Measurements from ENCODE around the gene DDIT3.
"Not testable (repeated sequence)": the region's sequence is repeated elsewhere in the genome, so short reads cannot be mapped to it uniquely, and the experiment has no call there.

The DDIT3 gene, protein sequence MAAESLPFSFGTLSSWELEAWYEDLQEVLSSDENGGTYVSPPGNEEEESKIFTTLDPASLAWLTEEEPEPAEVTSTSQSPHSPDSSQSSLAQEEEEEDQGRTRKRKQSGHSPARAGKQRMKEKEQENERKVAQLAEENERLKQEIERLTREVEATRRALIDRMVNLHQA

DNA sequence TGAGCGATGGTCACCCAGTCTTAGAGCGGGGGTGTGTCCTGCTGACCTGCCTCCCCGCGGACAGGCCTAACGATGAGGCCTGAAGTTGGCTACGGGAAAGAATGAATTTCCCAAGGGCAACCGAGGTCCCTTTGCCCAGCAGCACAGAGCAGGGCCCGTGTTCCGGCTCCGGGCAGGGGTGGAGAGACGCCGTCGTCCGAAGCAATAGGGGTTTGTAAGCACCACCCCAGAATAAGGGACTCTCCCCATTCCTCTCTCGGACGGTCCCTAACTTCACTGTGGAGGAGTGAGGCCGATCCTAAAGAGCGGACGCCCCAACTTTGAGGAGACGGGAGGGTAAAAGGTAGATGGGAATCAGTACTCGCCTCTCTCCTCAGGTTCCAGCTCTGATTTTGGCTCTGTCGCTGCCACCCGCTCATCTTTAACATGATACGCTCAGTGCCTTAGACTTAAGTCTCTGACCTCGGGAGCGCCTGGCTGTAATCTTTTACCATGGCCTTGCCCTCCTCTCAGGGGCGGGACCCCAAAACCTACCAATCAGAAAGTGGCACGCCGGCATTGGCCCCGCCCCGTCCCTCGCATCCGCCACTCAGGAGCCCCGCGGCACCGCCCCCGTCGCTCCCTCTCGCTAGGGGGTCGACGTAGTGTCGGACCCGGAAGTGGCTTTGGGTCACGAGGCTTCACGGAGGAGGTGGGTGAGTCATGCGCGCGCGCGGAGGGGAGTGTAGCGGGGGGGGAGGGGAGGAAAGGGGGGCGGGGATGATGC is at the start of gene DDIT3:
DDIT3 (minus strand) TSS at position 462 of the 766 bp plus-strand sequence. CDS start 3,108 bp downstream, outside the sequence.
- peak; percentile 100 for DNase-seq

DNA sequence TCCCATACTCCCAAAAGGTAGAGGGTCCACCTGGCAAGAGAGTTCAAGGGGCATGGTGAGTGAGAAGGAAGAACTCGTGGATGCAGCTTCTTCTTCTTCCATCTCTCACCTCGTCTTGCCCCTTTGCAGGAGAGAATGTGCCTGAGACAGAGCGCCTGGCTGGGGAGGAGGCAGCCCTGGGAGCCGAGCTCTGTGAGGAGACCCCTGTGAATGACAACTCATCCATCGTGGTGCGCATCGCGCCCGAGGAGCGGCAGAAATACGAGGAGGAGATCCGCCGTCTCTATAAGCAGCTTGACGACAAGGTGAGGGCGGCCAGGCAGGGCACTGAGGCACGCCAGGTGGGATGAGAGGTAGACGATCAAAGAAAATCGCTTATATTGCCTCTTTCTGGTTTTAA is 49.5 kb upstream of the DDIT3 start:
- DNase-seq = no peak

DNA sequence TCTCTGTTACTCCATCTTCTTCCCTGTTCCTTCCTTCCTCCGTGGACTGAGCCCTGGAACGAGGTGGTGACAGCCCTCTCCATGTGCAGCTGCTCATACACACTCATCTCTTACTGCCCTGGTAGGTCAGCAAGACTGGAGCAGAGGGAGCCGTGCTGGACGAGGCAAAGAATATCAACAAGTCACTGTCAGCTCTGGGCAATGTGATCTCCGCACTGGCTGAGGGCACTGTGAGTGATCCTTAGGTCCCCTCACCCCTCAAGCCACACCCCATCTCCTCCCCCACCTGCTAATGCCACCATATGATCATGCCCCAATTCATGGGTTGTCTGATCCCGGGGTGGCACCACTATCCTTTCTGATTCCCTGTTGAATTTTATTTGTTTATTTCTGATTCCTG is 48.5 kb upstream of the DDIT3 start:
- DNase-seq = no peak

DNA sequence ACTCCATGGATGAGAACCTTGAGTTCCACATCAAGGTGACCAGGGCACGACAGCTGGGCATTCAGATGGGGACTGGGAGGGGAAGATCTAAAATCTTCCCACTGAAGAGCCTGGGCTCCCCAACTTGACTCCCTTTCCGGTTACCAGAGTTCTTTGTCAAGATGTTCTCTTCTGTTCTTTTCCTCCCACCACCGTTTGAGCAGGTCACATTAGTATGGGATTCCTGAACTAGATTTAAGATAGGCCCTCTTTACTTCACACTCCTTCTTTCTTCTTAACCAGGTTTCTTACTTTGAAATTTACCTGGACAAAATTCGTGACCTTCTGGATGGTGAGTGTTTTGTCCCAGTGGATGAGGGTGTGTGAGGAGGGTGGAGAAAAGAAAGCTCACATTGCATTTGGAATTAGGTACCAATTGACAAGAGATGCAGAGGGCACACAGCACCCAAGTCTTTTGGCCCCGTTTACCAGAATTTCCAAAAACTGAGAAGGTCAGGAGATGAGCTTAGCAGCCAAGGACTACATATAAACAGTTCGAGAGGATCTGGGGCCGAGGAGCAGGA is 43.9 kb upstream of the DDIT3 start:
- no peak for DNase-seq

DNA sequence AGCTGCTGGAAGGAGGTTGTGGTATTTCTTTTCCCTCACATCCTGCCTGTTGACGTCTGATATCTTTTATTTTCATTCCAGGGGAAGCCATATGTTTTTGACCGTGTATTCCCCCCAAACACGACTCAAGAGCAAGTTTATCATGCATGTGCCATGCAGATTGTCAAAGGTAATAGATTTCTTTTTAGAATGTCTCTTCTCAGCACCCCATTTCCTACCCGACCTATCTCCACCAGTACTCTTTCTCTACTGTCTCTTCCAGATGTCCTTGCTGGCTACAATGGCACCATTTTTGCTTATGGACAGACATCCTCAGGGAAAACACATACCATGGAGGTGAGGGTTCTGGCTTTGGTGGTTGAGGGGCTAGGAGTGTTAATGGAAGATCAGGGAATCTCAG is 43.0 kb upstream of the DDIT3 start:
- no peak for DNase-seq

DNA sequence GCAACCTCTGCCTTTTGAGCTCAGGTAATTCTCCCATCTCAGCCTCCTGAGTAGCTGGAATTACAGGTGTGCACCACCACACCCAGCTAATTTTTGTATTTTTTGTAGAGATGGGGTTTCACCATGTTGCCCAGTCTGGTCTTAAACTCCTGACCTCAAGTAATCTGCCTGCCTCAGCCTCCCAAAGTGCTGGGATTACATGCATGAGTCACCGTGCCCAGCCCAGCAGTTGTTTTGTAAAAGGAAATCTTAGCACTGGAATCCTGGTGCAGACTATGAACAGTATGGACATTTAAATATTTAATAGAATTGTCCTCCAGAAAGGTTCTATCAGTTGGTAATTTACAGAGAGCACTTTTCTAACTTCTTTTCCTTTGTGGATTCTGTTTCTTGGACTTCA is 40.8 kb upstream of the DDIT3 start:
- DNase-seq = not testable (repeated sequence)

DNA sequence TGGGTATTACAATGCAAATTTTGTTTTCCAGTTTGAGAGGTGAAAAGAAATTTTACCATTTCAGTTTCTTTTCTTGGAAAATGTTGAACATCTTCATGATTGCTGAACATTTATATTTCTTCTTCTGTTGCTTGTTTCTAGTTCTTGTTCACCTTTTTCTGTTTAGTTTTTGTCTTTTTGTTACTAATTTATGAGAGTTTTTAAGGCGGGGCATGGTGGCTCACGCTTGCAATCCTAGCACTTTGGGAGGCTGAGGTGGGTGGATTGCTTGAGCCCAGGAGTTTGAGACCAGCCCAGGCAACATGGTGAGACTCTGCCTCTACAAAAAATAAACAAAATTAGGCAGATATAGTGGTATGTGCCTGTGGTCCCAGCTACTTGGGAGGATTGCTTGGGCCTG is 40.2 kb upstream of the DDIT3 start:
- DNase-seq = no peak

DNA sequence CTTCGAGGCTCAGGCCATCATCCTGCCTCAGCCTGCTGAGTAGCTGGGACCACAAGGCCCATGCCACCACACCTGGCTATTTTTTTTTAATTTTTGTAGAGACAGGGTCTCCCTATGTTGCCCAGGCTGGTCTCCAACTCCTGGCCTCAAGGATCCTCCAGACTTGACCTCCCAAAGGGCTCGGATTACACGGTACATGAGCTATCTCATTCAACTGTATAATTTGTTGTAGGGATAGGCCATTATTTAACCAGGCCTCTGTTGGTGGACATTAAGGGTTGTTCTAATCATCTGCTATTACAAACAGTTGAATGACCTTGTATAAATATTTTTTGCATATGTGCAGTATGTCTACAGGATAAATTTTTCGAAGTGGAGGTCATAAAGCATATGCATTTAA is 38.5 kb upstream of the DDIT3 start:
- DNase-seq = no peak

DNA sequence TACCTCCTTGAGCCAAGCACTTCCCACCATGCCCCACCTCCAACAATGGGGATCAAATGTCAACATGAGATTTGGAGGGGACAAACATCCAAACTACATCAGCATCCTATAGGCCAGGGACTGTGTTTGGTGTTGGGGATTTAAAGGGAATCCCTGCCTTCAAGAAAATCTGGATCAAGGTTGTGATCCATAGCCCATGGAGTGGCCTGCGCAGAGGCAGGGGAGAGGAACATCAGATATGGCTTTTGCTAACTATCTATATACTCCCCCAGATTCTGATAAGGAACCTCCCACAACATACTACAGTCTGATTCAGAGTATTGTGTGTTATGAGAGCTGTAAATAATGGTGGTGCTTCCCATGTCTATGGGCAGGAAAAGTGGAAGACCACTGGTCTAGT is 34.6 kb upstream of the DDIT3 start:
- no peak for DNase-seq

DNA sequence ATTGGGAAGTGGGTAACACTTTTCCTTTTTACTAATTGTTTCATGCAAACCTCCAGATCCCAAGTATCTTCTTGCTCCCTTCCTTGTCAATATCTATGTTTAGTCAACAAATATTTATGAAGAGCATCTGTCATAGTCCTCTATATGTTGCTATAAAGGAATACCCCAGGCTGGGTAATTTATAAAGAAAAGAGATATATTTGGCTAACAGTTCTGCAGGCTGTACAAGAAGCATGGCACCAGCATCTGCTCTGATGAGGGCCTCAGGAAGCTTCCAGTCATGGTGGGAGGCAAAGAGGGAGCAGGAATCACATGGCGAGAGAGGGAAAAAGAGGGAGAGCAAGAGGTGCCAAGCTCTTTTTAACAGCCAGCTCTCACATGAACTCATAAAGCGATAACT is 34.1 kb upstream of the DDIT3 start:
- DNase-seq = no peak

DNA sequence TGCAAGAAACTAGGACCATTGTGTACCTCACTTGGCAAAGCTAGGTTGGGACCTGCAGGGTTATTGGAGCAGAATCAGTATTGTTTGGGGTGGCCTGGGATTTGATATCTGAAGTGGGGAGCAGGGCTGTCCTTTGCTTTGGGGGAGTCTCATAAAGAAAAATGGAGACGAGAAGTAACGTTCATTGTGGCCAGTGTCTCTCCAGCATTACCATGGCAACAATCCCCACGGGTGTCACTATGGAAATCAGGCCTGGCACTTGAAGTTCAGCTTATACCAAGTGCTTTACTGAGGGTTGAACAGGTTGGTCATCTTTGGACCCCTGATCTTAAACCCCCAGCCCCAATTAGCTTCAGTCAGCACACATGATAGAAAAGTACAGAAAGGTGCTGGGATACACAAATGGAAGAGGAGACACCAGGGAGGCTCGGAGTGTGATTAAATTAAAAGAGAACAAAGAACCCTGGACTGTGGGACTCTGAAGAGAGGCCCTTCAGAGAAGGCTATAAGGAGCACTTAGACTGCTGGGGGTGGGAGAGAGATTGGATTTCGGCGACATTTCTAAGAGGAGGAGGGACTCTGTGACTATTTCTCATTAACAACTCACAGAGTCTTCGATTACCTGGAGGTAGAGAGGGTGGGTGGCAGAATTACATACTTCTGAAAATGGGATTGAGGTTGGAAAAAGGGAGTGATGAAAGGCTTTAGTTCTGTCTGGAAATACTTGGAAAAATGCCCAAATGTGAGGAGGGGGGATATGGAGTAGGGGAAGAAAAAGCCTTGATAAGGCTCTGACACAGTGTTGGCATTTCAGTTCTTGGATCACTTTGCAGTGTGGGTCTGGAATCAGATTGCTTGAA is 33.3 kb upstream of the DDIT3 start:
- no peak for DNase-seq

DNA sequence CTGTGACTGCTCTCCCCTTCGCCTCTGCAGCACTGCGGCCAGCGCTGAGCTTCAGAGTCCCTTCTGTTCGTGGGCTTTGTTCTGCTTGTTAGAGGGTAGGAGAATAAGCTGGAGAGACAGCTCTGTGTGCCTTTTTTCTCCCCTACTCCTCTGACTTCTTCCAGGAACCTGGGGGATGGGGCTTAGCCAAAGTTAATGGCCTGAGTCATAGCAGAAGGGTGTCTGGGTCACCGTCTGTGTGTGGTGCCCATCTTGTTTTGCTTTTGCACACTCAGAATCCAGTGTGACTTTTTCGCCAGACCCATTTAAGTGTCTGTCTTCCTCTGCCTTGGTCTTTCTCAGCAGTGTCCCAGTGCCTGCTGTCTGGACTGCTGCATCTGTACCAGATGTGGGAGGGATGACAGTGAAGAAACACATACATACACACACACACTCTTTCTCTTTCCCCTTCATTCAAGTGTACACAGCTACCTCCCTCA is 32.6 kb upstream of the DDIT3 start:
- DNase-seq = no peak

DNA sequence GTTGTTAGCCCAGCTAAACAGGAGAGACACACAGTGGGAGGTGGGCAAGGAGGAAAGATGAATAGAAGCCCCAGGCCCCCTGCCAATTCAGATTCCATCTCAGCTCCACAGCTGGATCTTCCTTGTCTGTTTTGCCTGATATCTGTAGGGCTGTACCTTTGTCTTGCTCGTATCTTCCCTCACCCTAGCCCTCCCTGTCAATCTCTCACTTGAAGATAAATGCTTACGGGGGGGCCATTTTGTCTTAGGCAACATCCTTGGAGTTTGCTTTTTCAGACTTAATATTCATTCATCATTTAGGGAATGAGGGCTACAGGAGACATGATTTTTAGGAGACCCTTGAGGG is 32.0 kb upstream of the DDIT3 start:
- no peak for DNase-seq

DNA sequence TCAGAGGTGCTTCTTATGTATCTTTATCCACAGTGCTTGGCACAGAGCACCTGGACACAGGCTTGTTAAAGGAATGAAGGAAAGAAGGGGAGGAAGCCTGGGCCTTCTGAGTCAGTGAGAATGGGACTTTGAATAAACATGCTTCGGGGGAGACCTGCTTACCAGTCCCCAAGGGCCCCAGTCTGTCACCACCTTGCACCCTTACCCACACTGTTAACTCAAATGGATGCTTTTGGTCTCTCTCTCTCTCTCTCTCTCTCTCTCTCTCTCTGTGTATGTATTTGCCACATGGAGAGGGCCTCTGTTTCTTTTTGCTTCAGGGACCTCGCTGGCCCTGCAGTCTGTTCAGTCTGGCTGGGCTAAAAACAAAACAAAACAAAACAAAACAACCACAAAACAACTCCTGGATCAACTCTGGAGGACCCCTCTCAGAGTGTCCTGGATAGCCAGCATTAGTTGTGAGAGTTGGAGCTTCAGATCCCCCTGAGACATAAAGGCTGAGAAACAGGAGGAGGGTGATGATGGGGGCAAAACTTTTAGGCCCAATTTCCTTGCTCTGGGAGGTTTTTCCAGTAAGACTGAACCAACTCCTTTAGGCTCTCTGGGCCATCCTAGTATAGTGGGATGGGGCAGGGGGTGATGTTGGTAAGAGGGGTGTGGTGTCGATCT is 31.5 kb upstream of the DDIT3 start:
- no peak for DNase-seq

DNA sequence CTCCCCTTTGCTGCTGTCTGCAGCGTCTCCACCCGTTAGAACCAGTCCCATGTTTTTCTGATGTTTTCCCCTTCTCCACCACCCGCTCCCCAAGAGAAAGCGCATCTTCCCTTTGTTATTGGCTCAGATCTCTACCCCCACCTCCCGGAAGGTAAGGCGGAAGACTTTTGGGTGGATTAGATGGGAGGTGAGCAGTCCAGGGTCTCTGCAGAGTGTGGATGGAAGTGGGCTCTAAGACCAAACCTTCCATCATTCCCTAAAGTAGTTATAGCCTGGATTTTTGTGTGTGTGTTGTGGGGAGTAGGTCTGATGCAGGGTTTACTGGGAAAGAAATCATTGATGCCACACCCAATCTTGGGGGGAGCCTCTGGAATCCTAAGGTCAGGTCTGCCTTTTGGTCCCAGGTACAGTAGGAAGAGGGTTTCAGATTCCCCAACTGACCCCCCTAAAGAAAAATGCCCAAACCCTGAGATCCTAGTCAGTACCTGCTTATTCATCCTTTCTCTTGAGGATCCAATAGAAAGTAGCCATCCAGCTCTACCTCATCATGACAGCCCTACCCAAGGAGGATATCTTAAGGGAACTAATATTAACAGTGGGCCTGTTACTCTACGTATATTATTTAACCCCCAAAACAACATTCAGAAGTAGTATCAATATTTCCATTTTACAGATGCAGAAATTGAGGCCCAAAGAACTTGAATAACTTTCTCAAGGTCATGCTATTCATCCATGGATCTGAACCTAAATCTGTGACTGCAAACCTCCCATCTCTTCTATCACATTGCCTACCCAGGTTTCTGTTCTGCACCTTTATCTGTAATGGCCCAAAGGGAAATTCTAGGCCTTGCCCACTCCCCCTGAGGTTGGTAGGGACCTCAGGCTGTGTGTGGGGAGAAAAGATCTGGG is 30.6 kb upstream of the DDIT3 start:
- no peak for DNase-seq

DNA sequence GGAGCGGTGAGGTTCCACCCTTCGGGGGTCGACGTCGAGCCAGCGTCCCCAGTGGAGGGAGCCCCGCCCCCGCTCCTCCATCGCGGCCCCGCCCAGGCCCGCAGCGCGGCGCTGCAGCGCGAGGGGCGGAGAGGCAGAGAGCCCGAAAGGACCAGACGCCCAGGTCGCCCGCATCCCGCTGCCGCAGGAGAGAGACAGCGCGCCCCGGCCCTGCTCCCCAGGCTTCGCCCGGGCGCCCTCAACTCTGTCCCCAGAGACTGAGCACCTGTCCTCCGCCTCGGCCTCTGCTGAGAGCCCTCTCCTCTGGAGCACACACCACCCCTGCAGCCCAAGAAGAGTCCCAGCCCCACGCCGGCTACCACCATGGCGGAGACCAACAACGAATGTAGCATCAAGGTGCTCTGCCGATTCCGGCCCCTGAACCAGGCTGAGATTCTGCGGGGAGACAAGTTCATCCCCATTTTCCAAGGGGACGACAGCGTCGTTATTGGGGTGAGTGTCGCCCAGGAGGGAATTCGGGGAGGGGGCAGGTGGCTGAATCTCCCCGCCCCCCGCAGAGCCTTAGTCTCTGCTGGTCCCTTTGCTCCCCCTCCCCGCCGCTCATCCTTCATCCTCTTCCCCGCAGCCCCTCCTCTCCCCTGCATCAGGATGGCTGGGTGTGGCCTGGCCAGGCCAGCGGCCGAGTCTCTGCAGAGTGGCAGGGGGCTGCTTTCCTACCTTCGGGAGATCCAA is 29.8 kb upstream of the DDIT3 start, which contains the start of gene KIF5A:
KIF5A (plus strand) TSS at position 136 of the 732 bp plus-strand sequence; CDS start at position 364, 228 bp downstream.
- DNase-seq = peak; percentile 52

DNA sequence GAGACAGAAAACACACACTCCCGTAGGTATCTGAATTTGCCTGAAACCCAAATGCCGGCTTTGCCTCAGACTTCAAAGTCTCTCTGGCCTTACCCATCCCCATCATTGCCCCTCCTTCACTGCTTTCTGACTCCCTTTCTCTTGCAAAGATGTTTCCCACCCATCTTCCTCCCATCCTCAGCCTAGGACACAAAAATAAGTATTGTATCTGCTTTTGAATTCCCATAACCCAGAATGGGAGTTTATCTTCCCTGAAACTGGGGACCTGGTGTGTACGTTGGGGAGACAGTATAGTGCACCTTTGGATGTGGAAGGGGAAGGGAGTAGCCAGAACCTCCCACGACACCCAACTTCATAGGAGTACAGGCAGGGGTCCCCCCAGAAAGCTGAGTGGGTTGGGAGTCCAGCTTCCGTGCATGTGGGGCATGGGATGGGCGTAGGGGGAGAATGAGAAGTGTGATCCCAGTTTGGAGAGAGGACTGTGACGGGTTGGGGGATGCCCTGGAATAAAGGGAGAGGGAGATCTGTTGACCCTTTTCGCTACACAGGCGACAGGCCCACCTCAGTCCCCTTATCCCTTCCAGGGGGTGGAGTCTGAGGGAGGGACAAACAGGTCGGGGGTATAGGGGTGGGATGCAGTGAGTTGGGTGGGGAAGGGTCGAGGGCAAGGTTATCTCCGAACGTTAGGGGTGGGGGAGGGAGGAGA is 29.0 kb upstream of the DDIT3 start:
- no peak for DNase-seq

DNA sequence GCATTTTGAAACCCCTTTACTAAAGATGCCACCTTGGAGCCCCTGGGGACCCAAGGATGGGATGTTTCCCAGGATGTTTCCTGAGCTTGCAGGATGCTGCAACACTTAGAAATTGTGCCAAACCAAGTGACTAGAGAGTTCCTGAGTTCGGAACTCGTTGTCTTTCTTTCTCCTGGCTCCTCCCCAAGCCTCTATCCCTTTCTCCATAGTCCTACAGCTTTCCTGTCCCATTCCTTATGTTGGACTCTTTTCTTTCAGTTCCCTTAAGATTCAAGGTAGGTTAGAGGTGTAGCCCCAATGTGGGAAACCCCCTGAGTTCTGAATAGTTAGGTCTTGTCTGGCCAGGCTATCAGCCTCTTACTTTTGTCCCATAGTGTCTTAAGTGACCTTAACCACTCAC is 28.2 kb upstream of the DDIT3 start:
- DNase-seq = no peak

DNA sequence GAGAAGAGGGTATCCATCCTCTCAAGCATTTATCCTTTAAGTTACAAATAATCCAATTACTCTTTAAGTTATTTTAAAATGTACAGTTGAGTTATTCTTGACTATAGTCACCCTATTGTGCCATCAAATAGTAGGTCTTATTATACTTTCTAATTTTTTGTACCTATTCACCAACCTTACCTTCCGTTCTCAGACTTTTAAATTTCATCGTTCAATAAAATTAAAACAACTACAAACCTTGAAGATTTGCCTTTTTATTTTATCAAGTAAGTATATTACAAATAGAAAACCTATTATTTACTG is 27.6 kb upstream of the DDIT3 start:
- no peak for DNase-seq

DNA sequence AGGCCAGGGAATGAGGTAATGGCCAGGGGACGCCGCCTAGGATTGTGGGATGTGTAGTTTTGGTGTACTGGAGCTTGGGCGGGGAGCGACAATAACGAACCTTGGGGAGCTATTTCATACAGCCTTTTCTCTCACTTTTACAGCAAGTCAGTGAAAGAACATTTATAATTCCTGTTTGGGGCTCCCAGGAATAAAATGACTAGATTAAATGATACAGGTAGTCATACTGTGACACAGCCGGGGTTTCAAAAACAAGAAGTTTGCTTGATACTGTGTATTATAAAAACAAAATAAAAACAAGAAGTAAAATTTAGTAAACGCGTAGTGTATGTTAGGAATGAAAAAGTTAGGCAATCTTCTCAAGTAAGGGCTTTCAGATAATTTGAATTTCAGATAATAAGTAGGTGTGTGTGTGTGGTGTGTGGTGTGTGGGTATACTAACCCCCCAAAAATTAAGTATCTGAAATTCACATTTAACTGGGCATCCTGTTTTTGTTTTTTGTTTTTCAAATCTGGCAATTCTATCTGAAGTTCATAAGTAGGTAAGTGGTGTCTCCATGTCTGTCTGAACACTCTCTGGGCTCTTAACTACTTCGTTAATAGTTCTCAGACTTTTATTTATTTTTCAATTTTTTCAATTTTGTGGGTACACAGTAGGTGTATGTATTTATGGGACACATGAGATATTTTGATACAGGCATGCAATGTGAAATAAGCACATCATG is 27.1 kb upstream of the DDIT3 start:
- no peak for DNase-seq
